Stimulated activated CD4-positive, alpha-beta T cell treated with anti-CD3 and anti-CD28 coated beads, Interleukin-1b, Interleukin-23, amount 100 ng/mL, for 1 hour (primary cell): ENCODE results near the gene MRPL57.
"Not testable (repeated sequence)": the region's sequence is repeated elsewhere in the genome, so short reads cannot be mapped to it uniquely, and the experiment has no call there.

ENCODE experiments used
- DNase-seq, 2 donors: peaks; one replicate each; pipeline ENCODE4 v3.0.0-alpha.2; 2020; ENCODE audit warnings: low read depth in 2 of 2

The MRPL57 gene

DNA sequence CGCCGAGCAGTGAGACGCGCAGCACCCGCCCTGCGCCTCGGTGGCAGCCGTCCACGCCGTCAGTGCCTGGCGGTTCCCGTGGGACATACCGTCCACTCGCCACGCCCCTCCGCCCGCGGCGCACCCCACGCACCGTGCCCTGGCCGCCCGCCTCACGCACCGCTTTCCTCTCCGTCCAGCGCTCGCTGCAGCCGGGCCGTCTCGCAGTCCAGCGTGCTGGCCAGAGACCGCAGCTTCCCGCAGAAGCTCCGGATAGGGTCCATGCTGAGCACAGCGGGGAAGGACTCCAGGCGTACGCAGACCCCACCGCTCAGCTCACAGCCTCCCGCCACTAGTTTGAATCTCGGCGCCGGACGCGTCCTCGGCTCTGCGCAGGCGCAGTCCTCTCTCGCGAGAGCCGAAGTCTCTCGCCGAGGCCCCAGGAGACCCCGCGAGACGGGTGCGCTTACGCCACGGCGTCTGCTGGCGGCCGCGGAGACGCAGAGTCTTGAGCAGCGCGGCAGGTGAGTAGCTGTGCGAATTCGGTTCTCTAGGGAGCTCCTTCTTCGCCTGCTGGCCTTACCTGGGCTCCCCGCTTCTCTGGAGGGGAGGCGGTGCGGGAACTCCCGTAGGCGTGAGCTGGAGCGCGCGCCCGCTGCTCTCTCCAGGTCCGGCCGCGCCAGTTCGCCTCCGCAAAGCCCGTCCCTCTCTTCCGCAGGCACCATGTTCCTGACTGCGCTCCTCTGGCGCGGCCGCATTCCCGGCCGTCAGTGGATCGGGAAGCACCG is at the start of gene MRPL57, which contains the start of gene SKA3:
TSS of gene MRPL57 (plus strand) at position 444 of the 767 bp plus-strand sequence. CDS start at position 703, 259 bp downstream.
TSS of gene SKA3 (minus strand) at position 338 of the 767 bp plus-strand sequence. CDS start at position 263, 75 bp downstream.
- DNase-seq = peak; percentile 82 to 86

DNA sequence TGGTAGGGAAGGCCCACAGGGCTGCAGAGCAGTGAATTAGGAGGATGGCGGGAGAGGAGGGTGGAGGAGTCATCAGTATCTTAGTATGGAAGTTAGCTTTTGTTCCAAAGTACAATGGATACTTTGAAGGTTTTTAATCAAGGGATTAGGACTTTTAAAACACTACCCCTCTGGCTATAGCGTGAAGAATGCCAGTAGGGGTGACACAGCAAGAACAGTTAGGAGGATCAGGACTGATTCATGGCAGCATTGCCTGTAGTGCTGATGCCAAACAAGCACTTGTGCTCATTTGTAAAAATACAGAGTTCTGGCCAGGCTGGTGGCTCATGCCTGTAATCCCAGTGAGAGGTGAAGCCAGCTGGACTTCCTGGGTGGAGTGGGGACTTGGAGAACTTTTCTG is 46.3 kb upstream of the MRPL57 start:
- no peak for DNase-seq

DNA sequence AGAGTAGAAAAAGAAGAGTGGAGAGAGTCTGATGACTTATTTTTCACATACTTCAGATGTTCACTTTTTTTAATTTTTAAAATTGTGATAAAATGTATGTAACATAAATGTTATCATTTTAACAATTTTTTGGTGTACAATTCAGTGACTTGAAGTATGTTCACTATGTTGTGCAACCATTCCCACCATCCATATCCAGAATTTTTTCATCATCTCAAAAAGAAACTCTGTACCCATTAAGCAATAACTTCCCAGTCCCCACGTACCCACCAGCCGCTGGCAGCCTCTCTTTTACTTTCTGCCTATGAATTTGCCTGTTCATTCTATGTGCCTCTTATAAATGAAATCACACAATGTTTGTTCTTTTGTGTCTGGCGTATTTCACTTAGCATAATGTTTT is 43.4 kb upstream of the MRPL57 start:
- no peak for DNase-seq

DNA sequence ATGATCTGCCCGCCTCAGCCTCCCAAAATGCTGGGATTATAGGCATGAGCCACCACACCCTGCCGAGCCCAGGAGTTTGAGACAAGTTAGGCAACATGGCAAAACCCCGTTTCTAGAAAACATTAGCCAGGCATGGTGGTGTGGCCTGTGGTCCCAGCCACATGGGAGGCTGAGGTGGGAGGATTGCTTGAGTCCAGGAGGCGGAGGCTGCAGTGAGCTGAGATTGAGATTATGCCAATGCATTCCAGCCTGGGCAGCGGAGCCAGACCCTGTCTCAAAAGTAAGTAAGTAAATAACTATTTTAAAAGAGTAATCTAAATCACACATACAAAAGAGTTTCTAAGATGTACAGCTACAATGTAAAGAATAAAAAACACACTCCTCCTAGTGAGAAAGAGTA is 42.0 kb upstream of the MRPL57 start:
- no peak for DNase-seq

DNA sequence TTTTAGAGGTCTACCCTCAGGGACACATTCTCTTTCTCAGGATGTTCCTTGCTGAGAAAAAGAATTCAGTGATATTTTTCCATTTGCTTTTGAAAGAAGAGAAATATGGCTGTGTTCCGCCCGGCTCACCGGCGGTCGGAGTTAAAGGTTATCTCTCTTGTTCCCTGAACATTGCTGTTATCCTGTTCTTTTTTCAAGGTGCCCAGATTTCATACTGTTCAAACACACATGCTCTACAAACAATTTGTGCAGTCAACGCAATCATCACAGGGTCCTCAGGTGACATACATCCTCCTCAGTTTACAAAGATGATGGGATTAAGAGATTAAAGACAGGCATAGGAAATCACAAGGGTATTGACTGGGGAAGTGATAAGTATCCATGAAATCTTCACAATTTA is 40.6 kb upstream of the MRPL57 start:
- DNase-seq = not testable (repeated sequence)

DNA sequence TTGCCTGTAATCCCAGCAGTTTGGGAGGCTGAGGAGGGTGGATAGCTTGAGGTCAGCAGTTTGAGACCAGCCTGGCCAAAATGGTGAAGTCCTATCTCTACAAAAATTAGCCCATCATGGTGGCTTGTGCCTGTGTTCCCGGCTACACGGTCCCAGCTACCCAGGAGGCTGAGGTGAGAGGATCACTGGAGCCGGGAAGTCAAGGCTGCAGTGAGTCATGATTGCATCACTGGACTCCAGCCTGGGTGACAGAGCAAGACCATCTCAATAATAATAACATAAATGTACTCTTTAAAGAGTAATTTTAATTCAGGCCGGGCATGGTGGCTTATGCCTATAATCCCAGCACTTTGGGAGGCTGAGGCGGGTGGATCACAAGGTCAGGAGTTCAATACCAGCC is 38.8 kb upstream of the MRPL57 start:
- no peak for DNase-seq

DNA sequence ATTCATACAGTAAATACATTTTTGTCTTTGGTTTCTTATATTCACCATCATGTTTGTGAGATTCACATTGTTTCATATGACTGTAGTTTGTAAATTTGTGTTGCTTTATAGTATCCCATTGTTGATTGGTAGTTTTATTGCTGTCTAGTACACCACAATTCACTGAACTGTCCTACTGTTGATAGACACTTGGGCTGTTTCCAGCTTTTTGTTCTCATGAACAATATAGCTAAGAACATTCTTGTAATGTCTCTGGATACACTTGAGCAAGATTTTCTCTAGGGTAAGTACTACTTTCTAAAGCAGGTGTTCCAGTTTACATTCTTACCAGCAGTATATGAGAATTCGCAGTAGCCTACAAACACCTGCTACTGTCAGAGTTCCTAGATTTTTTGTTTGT is 37.9 kb upstream of the MRPL57 start:
- no peak for DNase-seq

DNA sequence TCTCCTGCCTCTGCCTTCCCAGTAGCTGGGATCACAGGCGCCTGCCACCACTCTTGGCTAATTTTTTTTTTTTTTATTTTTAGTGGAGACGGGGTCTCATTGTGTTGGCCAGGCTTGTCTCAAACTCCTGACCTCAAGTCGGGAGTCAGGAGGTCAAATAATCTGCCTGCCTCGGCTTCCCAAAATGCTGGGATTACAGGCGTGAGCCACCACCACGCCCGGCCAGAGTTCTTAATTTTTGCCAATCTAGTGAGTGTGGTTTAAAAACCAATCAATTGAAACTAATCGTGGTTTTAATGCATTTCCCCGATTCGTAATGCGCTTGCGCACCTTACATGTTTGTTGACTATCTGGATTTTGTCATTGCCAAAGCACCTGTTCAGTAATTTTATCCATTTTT is 37.1 kb upstream of the MRPL57 start:
- DNase-seq = no peak

DNA sequence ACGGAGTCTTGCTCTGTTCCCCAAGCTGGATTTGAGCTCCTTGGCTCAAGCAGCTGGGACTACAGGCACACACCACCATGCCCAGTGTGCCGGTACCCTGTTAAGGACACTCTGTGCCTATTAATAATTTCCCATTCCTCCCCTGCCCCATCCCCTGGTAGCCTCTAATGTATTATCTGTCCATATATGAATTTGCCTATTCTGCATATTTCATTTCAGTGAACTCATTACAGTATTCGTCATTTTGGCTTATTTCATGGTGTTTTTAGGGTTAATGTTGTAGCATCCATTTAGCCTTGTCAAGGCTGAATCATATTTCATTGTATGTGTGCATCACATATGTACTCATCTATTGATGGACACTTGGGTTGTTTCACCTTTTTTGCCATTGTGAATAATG is 33.7 kb upstream of the MRPL57 start:
- DNase-seq = no peak

DNA sequence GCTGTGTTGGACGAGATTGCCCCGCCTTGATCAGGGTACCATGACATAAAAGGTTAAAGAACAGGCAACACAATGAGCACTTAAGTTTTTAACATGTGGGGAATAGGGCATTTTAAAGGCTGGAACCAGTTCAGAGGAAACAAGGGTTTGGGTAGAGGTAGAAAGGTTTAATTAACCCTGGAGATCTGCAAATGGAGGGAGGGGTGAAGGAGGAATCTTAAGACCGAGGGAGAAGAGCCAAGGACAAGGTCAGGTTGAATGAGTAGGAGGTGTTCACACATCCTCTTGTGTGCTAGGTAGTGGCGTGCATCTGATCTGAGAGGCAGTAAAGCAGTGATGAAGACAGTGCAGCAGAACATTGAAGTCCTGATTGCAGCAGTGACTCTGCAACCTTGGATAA is 28.6 kb upstream of the MRPL57 start:
- no peak for DNase-seq

DNA sequence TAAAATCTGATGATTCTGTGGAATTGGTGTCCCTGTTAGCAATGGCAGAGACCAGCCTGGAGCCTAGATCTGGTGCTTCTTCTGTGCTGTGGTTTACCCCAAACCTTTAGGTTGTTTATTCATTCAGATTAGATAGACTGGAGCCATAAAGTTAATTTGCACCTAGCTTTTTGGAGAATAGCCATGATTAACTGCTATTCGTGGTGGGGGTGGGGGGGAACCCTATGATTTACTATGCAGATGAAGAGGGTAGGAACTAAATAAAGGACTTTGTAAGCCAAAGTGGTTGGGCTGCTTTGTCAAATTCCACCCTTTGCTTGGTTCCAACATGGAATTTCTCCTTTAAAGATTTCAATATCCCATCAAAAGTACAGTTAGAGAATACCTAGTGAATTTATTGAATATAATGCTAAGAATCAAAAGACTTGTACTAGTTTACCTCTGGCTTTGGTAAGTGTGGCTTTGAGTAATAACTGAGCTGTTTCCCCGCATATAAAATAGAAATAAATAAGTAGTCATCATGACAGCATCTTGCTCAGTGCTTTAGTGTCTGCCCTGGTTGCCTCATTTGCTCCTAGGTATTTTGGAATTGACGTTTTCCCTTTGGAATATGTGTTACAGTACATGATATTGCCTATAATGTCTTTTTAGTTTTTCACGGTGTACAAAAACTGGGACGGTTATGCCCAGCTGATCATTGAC is 27.8 kb upstream of the MRPL57 start:
- no peak for DNase-seq

DNA sequence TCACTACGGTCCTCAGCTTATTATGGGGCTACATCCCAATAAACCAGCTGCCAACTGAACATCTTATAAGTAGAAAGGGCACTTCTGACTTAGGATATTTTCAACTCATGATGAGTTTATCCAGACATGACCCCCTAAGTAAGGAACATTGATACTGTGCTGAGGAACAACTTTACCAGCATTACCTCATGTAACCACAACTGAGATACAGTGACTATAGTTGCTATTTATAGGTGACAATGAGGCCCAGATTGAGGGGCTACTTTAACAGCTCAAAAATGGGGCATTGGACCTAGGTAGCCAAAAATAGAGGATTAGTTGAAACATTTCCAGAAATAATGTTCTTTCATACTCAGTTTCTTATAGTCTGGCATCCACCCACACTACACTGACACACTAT is 26.9 kb upstream of the MRPL57 start:
- no peak for DNase-seq

DNA sequence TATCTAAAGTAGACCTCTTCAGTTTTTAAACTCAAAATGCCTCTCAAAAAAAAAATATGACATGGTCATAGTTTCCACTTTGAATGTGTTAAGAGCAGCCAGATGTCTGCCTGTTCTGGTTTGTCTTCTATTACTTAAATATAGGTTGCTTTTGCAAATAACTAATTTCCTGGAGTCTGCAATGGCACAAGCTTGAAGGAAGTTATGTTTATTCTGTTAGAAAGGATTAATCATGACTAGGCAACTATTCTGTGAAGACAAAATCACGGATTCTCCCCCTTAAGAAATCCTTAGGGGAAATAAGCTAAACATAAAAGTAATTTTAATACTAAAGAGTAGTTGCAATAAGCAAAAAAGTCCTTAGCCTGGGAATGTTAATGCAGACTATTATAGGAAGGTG is 26.4 kb upstream of the MRPL57 start:
- no peak for DNase-seq

DNA sequence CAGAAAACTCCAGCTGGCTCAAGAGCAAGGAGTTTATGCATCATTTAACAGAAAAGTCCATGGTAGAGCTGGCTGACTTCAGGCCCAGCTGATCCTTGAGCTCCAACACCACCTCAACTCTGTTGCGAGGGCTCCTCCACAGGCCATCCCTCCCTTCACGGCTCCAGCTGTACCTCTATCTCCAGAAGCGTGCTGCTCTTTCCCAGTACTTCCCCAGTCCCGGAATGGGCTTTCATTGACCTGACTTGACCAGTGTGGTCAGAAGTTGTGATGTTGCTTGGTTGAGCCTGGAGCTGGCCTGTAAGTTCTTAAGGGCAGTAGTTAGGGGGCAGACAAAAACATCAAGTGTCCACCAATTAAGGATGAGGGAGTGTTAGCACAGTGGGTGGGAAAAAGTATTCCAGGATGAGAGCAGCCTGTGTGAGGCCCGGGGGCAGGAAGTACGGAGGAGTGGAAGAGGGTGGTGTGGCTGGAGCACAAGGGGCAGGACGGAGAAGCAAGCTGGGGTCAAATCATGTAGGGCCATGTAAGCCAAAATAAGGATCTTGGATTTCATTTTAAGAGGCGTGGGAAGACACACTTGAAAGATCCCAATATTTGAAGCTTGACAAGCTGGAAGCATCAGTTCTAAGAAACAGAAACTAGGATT is 24.1 kb upstream of the MRPL57 start:
- DNase-seq = no peak

DNA sequence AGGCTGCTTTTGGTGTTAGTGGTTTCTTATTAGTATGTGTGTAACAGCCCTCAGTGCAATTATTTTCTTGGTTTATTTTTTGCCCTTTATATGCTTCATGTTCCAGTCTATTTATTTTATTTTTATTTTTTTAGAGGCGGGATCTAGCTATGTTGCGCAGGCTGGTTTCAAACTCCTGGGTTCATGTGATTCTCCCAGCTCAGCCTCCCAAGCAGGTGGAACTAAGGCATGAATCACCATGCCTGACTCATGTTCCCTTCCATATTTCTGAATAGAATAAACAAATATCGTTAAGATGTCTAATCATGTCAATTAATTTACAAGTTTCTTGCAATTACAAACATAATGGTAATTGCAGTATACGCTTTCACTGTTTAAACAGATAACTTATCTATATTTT is 11.8 kb upstream of the MRPL57 start:
- no peak for DNase-seq

DNA sequence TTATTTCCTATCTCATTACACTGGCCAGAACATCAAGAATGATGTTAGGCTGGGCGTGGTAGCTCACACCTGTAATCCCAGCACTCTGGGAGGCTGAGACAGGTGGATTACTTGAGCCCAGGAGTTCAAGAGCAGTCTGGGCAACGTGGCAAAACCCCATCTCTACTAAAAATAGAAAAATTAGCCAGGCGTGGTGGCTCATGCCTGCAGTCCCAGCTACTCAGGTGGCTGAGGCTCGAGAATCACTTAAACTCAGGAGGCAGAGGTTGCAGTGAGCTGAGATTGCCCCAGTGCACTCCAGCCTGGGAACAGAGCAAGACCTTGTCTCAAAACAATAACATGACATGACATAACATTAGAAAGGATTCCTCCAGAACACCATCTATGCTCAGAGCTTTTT is 10.9 kb upstream of the MRPL57 start:
- not testable (repeated sequence) for DNase-seq

DNA sequence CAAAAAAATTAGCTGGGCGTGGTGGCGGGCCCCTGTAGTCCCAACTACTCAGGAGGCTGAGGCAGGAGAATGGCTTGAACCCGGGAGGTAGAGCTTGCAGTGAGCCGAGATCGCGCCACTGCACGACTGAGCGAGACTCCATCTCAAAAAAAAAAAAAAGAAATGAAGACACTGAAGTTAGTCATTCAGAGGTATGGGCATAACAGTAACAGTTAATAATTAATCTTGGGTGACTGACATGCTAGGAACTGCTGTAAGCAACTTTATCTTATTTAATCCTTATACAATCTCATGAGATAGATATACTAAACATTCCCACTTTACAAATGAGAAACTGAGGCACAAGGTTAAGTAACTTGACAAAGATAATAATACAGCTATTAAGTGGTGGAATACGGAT is 5.0 kb upstream of the MRPL57 start:
- DNase-seq = no peak

DNA sequence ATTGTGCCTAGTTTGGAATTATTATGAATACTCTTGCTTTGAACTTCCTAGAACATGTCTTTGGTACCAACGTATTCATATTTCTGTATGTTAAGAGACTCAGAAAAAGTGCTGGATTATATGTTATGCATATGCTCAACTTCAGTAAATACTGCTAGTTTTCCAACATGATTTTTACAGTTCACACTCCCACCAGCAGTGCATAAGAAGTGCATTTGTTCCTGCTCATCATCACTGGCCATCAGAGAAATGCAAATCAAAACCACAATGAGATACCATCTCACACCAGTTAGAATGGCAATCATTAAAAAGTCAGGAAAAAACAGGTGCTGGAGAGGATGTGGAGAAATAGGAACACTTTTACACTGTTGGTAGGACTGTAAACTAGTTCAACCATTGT is 2.7 kb upstream of the MRPL57 start:
- not testable (repeated sequence) for DNase-seq

DNA sequence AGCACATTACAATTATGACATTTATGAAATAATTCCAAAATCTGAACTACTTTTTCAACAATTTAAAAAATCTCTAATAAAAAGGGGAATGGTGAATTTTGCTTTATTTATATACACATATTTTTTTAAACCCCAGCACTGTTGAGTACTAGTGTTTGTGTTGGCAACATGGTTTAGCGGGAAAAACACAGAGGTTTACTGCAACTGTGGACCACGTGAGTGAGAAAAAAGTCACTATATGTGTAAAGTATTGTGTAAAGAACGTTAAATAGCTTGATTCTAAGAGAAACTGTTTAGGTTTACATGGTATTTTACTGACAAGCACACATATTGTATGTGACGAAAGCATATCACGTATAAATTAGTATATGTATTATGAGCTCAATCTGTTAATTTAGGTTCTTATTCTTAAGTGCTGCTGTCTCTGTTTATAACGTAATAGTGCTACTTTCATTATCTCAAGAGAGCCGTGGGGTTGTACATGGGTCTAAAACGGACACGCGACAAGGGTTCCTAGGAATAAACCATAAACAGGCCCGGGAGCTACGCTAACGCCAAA is 723 bp upstream of the MRPL57 start:
- DNase-seq = no peak

DNA sequence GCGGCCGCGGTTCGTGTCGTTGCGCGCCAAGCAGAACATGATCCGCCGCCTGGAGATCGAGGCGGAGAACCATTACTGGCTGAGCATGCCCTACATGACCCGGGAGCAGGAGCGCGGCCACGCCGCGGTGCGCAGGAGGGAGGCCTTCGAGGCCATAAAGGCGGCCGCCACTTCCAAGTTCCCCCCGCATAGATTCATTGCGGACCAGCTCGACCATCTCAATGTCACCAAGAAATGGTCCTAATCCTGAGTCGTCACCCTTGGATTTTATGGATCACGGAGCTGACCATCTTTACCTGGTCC is 475 bp downstream of the MRPL57 start:
- DNase-seq = peak in 1 of 2 donors; percentile 11

DNA sequence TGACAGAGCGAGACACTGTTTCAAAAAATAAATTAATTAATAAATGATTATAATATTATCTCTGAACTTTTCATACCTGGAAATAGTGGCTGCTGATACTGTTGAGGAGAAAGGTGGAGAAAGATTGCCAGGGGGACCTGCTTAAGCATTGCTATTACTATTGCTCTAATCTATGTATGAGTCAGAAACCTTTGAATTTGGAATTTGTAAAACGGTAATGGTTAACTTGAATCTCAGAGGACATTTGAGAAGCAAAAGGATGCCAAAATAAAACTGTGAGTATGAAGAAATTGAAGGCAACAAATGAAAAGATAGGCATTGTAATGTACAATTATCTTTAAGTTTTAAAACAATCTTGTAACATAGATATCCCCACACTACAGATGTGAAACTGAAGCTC is 5.2 kb downstream of the MRPL57 start:
- DNase-seq = no peak

DNA sequence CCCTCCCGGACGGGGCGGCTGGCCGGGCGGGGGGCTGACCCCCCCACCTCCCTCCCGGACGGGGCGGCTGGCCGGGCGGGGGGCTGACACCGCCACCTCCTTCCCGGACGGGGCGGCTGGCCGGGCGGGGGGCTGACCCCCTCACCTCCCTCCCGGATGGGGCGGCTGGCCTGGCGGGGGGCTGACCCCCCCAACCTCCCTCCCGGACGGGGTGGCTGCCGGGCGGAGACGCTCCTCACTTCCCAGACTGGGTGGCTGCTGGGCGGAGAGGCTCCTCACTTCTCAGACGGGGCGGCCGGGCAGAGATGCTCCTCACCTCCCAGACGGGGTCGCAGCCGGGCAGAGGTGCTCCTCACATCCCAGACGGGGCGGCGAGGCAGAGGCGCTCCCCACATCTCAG is 10.0 kb downstream of the MRPL57 start:
- DNase-seq = not testable (repeated sequence)

DNA sequence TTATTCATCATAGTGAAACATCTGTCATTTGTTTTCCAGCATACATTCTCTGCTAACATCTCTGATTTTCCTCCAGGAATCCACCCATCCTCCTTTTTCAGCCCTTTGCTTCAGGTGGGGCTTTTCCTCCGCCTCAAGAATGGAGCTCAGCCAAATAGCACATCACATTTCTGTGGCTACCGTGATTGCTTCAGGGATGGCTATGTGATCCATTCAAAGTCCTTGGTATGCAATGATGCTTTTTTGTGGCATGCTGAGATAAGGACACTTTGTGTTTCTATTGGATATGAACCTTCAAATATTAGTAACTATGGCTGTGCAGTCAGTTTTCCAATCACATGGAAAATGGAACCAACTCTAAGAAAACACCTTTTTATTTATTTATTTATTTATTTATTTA is 18.3 kb downstream of the MRPL57 start:
- not testable (repeated sequence) for DNase-seq
